NOMO-1 treated with DMSO at 0.1 percent for 48 hours (cell line): ENCODE data around the gene ACYP1.

Experiments used
- DNase-seq: peaks from one replicate; lab custom pipeline; 2025; ENCODE audit not compliant: unreplicated experiment; lab: John Stamatoyannopoulos, UW

Gene ACYP1

DNA sequence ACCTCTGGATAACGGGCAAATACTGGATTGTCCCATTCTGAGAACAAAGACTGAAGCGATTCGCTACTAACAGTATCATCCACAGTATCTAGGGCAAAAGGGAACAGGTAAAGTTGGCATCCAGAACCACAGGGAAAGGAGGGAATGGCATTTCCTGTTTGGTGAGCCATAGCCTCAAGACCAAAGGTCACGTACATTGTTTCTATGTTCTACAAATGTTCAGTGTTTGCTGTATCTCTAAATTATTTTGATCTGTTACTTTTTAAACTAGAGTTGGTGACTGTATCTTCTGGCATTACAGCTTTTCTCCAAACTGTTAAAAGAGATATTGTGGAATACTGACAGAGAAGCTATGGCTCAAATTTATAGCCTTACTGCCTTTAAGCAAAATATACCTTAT lies 22.2 kb downstream of the ACYP1 start:
- no peak for DNase-seq

DNA sequence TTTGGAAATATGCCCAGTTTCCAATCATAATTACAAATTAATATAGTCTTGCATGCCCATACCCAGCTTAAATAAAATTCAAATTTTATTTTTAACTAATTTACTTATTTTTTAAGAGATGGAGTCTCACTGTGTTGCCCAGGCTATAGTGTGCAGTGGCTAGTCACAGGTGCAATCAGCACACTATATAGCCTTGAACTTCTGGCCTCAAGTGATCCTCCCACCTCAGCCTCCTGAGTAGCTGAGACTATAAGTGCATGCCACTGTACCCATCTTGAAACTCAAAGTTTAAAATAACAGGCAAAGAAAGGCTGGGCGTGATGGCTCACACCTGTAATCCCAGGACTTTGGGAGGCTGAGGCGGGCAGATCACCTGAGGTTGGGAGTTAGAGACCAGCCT lies 22.9 kb downstream of the ACYP1 start:
- DNase-seq = no peak

DNA sequence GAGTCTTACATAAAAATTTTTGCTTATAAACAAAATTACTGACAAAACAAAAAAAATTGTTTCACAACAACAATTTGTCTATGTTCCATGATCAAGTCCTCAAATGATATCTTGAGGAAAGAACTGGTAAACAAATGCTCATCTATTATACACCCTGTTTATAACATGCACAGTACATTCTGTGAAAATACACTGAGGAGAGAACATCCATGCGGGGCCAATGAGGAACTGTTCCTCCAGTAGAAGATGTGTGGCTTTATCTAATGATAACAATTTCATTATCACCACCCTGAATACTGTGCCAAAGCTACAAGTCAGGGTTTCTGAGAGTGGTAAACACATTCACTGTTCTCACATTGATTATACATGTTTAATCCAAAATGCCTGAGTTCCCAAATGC lies 23.3 kb downstream of the ACYP1 start:
- DNase-seq = no peak

- DNase-seq = no peak
Observed at GRCh38 chr14:75032939-75033338, 30.9 kb downstream of the ACYP1 start.

- no peak for DNase-seq
Observed at GRCh38 chr14:75030147-75030546, 33.7 kb downstream of the ACYP1 start.

- DNase-seq = no peak
Observed at GRCh38 chr14:75025876-75026275, 37.9 kb downstream of the ACYP1 start.

GRCh38 chr14:75025082-75025481 lies 38.7 kb downstream of the ACYP1 start:
- DNase-seq = peak; percentile 13

DNA sequence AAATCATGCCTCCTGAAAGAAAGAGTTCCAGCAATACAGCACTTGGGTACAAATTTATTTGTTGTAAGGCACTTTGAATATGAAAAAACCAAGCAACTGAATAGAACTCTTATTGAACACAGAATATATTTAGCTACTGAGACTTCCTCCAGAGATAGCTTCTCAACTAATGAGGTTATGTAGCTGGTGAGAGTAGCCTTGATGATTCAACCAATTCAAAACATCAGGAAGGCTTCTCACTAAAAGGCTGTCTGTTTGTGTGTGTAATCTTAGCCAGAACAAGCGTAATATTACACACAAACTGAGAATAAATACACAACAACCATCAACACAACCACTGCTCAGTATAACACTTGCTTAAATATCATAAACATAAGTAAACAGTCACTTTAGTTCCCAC lies 40.7 kb downstream of the ACYP1 start:
- no peak for DNase-seq

DNA sequence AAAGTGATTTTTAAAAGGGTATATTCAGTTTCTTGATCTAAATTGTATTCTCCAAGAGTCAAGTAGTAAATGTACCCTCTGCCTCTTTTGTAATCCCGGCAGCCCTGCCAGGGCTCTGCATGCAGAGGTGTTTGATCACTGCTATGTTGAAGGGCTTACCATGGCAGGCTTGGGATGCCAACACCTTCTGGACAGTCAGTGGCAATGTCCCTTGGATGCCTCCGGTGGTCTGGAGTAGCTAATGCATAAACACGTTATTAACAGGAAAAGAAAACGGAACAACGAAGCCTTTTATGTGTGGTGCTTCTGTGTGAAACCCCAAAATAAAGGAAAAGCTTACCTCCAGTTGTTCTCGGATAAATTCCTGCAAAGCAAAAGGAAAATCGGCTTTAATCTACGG lies 41.2 kb downstream of the ACYP1 start:
- no peak for DNase-seq

GRCh38 chr14:75018694-75019093 lies 45.1 kb downstream of the ACYP1 start:
- DNase-seq = no peak

DNA sequence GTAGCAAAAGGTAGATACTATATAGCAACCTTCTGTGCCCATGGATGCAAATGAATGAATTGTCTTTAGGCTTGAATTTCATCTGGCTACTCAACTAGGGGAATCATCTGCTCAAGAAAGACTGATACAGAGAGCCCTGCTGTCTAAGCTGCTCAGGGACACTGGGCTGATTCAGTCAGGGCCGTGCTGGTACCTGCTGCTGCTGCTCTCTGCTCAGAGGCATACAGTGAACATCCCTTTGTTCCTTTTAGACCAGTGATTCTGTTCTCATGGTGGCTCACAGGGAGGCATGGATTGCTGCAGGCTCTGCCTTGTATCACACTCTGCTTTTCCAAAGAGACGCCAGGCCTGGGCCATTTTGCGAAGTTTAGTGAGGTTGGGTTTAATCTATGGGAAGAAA lies 47.0 kb downstream of the ACYP1 start:
- DNase-seq = no peak

DNA sequence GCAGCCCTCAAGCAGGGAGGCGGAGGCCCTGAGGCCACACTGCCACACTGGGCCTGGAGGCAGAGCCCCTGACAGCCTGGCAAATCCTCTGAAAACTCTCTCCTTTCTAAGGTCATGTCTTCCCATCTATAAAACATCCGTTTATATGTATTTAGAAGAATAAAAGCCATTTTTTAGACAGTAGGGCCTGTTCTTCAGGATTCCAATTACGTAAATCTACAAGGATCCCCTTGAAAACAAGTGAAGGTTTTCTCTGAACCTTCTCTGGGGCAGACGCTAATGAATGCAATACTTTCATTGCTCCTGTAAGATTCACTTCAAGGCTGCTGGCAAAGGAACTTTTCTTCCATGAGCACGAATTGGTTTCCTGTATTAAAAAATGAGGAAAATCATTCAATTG lies 48.3 kb downstream of the ACYP1 start:
- no peak for DNase-seq

- DNase-seq = no peak
Observed at GRCh38 chr14:75013290-75013689, 50.5 kb downstream of the ACYP1 start.

DNA sequence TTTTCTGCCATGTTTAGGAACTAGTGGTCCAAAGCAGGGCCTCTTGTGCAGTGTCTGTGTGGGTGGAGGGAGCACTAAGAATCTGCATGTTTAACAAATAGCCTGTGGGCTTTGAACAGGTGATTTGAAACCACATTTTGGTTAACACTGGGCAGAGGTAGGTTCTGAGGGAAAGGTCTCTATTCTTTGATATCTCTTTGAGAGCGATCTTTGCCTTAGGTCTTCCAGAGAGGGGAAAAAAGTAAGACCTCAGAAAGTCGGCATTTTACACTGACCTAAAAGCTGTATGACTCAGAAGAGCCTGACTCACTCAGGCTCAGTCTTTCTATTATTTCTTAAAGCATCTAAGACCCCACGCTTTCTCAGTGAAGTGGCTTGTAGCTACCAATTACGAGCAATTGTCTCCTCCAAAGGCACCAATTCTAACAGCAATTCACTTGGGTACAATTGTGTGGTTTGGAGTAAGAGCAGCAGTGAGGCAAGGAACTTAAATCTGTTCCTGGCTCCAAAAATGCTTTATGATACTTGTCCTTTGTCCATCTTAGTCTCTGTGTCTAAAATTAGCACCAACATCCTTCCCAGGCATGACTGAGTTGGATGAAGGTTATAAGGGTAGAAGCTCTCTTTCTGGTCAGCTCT lies 52.3 kb downstream of the ACYP1 start:
- no peak for DNase-seq

- no peak for DNase-seq
Observed at GRCh38 chr14:75010472-75011093, 53.2 kb downstream of the ACYP1 start.

GRCh38 chr14:75009176-75009575 lies 54.6 kb downstream of the ACYP1 start:
- DNase-seq = no peak

- DNase-seq = no peak
Observed at GRCh38 chr14:75005357-75005756, 58.5 kb downstream of the ACYP1 start.

DNA sequence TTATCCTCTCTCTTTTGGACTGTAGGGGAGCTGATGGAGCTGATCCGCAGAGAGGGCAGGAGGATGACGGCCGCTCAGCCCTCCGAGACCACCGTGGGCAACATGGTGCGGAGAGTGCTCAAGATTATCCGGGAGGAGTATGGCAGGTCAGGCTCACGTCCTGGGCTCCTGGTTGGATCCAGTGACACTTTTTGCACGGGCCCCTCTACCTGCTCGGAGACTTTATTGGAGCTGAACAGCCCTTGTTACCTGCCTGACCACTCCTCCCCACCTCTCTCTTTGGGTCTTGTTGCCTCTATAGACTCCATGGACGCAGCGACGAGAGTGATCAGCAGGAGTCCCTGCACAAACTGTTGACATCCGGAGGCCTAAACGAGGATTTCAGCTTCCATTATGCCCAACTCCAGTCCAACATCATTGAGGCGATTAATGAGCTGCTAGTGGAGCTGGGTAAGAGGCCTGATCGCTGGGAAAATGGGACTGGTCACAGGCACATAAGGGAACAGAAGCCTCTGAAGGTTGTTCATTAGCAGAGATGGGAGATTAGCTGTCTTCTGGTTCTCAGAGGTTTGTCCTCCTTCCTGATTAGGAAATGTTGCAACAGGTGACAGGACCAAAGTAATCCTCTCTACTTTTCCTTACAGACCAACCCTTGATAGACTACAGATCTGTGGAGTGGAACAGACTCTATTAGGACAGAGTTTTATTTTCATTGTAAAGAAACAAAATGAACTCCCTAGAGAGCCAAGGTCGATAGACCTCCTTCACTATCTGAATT lies 60.4 kb downstream of the ACYP1 start:
- DNase-seq = no peak
